Measurements from ENCODE around the gene ZNF575.
A peak's percentile ranks its signal among the peaks of the same experiment; 100 is the strongest.

The ZNF575 gene

DNA sequence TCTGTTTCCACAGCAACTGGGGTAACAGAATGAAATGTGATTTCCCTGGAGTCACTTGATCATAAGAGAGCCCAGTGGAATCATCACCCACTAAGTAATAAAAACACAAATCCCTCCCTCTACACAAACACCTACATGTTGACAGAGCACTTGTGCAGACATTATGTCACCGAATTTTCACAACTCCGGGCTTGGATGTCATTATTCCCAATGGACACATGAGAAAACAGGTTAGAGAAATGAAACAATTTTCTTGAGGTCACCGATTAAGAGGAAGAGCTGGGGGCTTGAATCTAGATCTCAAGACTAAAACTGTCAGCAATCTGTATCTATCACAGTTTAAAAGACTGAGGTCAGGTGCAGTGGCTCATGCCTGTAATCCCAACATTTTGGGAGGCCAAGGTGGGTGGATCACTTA is 39.2 kb downstream of the ZNF575 start:
- DNase-seq (ENCODE audit: low read depth) = no peak

DNA sequence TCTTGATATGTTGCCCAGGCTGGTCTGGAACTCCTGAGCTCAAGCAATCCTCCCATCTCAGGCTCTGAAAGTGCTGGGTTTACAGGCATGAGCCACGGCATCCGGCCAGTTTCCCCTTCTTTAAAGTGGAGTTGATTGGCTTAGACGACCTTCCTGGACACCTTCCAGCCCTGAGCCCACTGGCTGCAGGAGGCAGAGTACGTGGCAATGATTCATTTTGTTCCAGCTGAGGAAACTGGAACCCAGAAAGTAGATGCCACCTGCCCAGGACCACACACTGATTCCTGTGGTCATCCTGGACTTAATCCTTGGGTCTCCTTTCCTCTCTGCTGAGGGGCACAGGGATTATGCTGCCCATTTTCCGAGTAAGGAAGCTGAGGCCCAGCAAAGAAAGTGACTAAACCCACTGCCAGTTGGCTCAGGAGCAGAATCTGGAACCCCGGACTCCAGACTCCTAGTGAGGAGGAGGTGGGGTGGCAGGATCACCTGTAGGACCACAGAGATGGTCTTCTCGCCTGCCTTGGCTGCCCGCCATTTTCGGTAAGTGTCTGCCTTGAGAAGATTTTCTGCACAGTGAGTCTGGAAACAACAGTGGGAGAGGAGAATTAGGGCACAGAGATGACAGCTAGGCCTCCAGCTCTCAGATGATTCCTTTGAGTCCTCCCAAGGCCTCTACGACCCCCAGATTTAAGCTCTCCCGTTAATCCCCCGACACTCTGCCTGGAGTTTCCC is 41.6 kb downstream of the ZNF575 start:
- peak; percentile 37 for DNase-seq (ENCODE audit: low read depth)

- peak; percentile 98 for DNase-seq (ENCODE audit: low read depth)
Measured at GRCh38 chr19:43575156-43575950, 42.4 kb downstream of the ZNF575 start, which contains the start of the genes PINLYP and XRCC1. Gene PINLYP, plus strand, starts transcription at chr19:43575801. Its CDS starts 1,391 bp downstream, at chr19:43577192. Gene XRCC1, minus strand, starts transcription at chr19:43575527. Its CDS starts 69 bp downstream, at chr19:43575458.

- DNase-seq (ENCODE audit: low read depth) = no peak
Measured at GRCh38 chr19:43575955-43576878, 43.2 kb downstream of the ZNF575 start.

GRCh38 chr19:43578787-43579186 is 45.8 kb downstream of the ZNF575 start:
- no peak for DNase-seq (ENCODE audit: low read depth)

DNA sequence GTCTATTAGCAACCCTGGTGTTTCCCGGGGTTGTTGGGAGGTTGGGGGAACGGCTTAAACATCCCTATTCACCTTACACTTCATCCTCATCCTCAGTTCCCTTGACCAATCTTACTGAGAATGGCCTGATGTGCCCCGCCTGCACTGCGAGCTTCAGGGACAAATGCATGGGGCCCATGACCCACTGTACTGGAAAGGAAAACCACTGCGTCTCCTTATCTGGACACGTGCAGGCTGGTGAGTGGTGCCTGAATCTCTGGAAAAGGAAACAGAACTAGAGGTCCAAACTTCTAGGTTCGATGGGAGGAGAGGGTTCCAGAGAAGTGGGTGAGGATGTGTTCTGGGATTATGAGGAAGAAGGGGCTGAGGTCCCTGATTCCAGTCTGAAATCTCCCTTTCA is 48.5 kb downstream of the ZNF575 start:
- DNase-seq (ENCODE audit: low read depth) = no peak

DNA sequence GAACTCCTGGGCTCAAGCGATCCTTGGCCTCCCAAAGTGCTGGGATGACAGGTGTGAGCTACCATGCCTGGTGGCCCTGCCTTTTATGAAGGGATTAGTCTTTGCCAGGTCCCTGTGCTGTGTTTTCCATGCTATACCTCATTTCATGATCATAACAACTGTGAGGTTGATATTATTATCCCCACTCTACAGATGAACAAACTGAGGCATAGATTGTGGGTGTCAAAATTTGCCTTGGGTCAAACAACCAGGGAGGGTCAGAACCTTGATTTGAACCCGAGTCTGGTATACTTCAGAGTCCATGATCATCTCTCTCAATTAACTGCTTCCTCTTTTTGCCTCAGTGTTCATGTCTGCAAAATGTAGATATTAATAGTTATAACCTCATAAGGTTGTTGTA is 49.5 kb downstream of the ZNF575 start:
- DNase-seq (ENCODE audit: low read depth) = no peak

GRCh38 chr19:43584484-43584883 is 51.5 kb downstream of the ZNF575 start:
- no peak for DNase-seq (ENCODE audit: low read depth)
